OCI-LY3 (cell line): ENCODE measurements around the gene IL1A.

Experiments
- CTCF ChIP-seq: fragments of 200-600, 300-600 bp; sonication (generic); IDR thresholded peaks from 2 replicates; pipeline ENCODE4 v1.5.1; 2014; ENCODE audit warnings: antibody characterized with exemption, low read length, low read depth
- EZH2phosphoT487 ChIP-seq: fragments of 200-600 bp; shearing (Covaris generic); IDR thresholded peaks from 2 replicates; pipeline ENCODE4 v1.6.1; 2018; ENCODE audit warnings: antibody characterized with exemption, mixed run types, low read depth

GRCh38 chr2:112794841-112795240 lies 10.5 kb upstream of the IL1A start:
- TF ChIP-seq CTCF (no peak), EZH2phosphoT487 (no peak)
